HepG2 (cell line): ENCODE measurements around the gene MAPKAPK3. TPM values are rescaled to one million over a fixed set of nuclear protein-coding genes. Genes with fewer than 3 reads are reported as not detected.

ENCODE experiments used
- CBX2 ChIP-seq, 2 experiments: fragments of 200-600 bp in 1 of 2; sonication (generic); formaldehyde crosslinking in 1 of 2; IDR thresholded peaks; 2 replicates each; pipeline versions ENCODE4 v1.7.0 to v1.8.1; 2018 to 2022; ENCODE audit warnings: low read depth in 2 of 2, low read length in 1 of 2, mild to moderate bottlenecking in 1 of 2, missing genetic modification reagents in 1 of 2
- CERS6 ChIP-seq: sonication (generic); formaldehyde crosslinking; IDR thresholded peaks from 2 replicates; pipeline ENCODE4 v1.5.0; 2020; ENCODE audit warnings: missing genetic modification reagents
- DNMT1 ChIP-seq: sonication (generic); formaldehyde crosslinking; IDR thresholded peaks from 2 replicates; pipeline ENCODE4 v1.5.1; 2020; ENCODE audit warnings: mild to moderate bottlenecking, missing genetic modification reagents
- DZIP1 ChIP-seq: sonication (generic); formaldehyde crosslinking; IDR thresholded peaks from 2 replicates; pipeline ENCODE4 v1.5.0; 2020; ENCODE audit warnings: mild to moderate bottlenecking, missing genetic modification reagents
- EED ChIP-seq: sonication (generic); formaldehyde crosslinking; IDR thresholded peaks from 2 replicates; pipeline ENCODE4 v1.5.0; 2020; ENCODE audit warnings: mild to moderate bottlenecking, missing genetic modification reagents
- MAFF ChIP-seq: IDR thresholded peaks from 2 replicates; pipeline ENCODE4 v1.6.1; 2011; ENCODE audit warnings: low read depth, low read length, improper control_type of control experiment
- MXD4 ChIP-seq: IDR thresholded peaks from 2 replicates; pipeline ENCODE4 v1.6.1; 2016; ENCODE audit warnings: mild to moderate bottlenecking, missing biosample characterization, missing genetic modification reagents
- PAWR ChIP-seq: sonication (generic); formaldehyde crosslinking; IDR thresholded peaks from 2 replicates; pipeline ENCODE4 v1.4.0; 2020; ENCODE audit warnings: missing genetic modification reagents, mild to moderate bottlenecking, borderline replicate concordance
- POLR2G ChIP-seq: fragments of 200-400 bp; formaldehyde crosslinking; IDR thresholded peaks from 2 replicates; pipeline ENCODE4 v1.6.1; 2018; ENCODE audit warnings: mild to moderate bottlenecking, low read depth, low read length, moderate library complexity
- RARG ChIP-seq: sonication (generic); formaldehyde crosslinking; IDR thresholded peaks from 2 replicates; pipeline ENCODE4 v1.4.0; 2020; ENCODE audit warnings: low read depth, mild to moderate bottlenecking, missing genetic modification reagents
- RBM22 ChIP-seq: fragments of 200-400 bp; formaldehyde crosslinking; optimal IDR thresholded peaks from 2 replicates; pipeline ENCODE3; 2017; ENCODE audit warnings: mild to moderate bottlenecking, low read length, moderate library complexity
- SP2 ChIP-seq: sonication (generic); formaldehyde crosslinking; IDR thresholded peaks from 2 replicates; pipeline ENCODE4 v1.5.1; 2020; ENCODE audit warnings: mild to moderate bottlenecking, missing genetic modification reagents
- TBX3 ChIP-seq: fragments of 450-650 bp; IDR thresholded peaks from 2 replicates; pipeline ENCODE4 v1.6.1; 2017; ENCODE audit warnings: antibody characterized with exemption, mild to moderate bottlenecking, inconsistent platforms, borderline replicate concordance
- ZBTB10 ChIP-seq: sonication (generic); formaldehyde crosslinking; IDR thresholded peaks from 2 replicates; pipeline ENCODE4 v1.4.0; 2020; ENCODE audit warnings: missing genetic modification reagents, borderline replicate concordance
- ZFP36L2 ChIP-seq: sonication (generic); formaldehyde crosslinking; IDR thresholded peaks from 2 replicates; pipeline ENCODE4 v1.4.0; 2020; ENCODE audit warnings: missing genetic modification reagents
- ZNF160 ChIP-seq: sonication (generic); formaldehyde crosslinking; IDR thresholded peaks from 2 replicates; pipeline ENCODE4 v1.8.0; 2022; ENCODE audit warnings: mild to moderate bottlenecking, inconsistent platforms, missing genetic modification reagents
- ZNF652 ChIP-seq: IDR thresholded peaks from 2 replicates; pipeline ENCODE4 v1.6.1; 2016; ENCODE audit warnings: low read depth, borderline replicate concordance
- ZNF660 ChIP-seq: sonication (generic); formaldehyde crosslinking; IDR thresholded peaks from 2 replicates; pipeline ENCODE4 v1.5.1; 2020; ENCODE audit warnings: mild to moderate bottlenecking, low read depth, missing genetic modification reagents, borderline replicate concordance
- ZNF720 ChIP-seq: sonication (generic); formaldehyde crosslinking; IDR thresholded peaks from 2 replicates; pipeline ENCODE4 v1.4.0; 2020; ENCODE audit warnings: missing genetic modification reagents
- ZNF749 ChIP-seq: sonication (generic); formaldehyde crosslinking; IDR thresholded peaks from 2 replicates; pipeline ENCODE4 v1.8.0; 2022; ENCODE audit warnings: mild to moderate bottlenecking, missing genetic modification reagents, moderate library complexity, borderline replicate concordance
- polyA plus RNA-seq, 8 experiments: library from polyadenylated mRNA; depleted of rRNA in 3 of 8; stranded (reverse) in 7 of 8; unstranded in 1 of 8; fragments of >200 nt; fragmentation: Illumina TruSeq in 4 of 8; extraction: Trizol in 4 of 8; gene quantifications; 2 replicates each; pipeline versions ENCODE4 v1.2.1 to v1.2.3, GENCODE V29; 2011 to 2016; ENCODE audit warnings: low read depth in 4 of 8, missing spikeins in 1 of 8, mixed read lengths in 1 of 8; ENCODE audit not compliant: insufficient read depth in 1 of 8
- total RNA-seq, 5 experiments: library from RNA; depleted of rRNA; stranded (reverse); fragments of >200 nt; fragmentation: Illumina TruSeq; extraction: Trizol; gene quantifications; 2 replicates each; pipeline ENCODE4 v1.2.3, GENCODE V29; 2016; ENCODE audit warnings: low read depth in 1 of 5
- TF ChIP-seq, protein P1 (sequence below): sonication (generic); formaldehyde crosslinking; conservative IDR thresholded peaks from 2 replicates; pipeline ENCODE4 v1.4.0; 2020; ENCODE audit warnings: missing genetic modification reagents

Gene MAPKAPK3
- total and polyA plus RNA-seq, 2 of the 13 experiments (the other 11 are each of a cell fraction or from before 2014, with no cell fraction given) = 39.9 to 41.2 TPM

DNA sequence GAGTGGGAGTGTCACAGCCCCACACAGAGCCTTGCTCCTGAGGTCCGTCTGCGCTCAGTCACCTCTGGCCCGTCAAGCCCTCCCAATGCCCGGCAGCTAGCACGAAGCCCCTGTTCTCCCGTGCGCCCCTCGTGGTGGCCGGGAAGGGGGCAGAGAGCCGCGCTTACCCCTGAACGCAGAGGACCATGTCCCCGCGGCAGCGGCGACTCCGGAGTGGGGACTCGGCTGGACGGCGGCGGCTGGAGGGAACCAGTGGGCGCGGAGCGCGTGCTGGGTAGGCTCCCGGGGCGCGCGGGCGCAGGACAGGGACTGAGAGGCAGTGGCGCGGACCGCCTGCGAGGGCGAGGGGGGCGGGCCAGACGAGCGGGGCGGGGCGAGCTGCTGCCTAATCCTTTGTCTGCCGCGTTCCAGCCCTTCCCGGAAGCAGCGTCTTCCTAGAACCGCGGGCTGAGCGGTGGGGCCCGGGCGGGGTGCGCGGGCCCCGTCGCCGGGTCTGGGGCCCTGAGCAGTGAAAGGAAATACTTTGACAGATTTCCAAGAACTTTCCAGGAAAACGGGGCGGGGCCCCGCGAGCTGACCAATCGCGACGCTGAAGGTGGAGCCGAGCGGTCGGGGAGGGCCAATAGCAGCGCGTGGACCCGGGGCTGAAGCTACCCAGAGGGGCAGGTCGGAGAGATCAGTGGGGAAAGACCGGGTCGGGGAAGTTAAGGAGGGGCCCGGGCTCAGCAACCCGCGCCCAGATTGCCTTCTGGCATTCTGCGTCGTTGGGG is 5.3 kb upstream of the MAPKAPK3 start, which contains the start of gene CISH (continued):
- TF ChIP-seq SP2 (CRISPR knock-in tag) (peak; percentile 70), RARG (CRISPR knock-in tag) (no peak), ZNF749 (CRISPR knock-in tag) (peak; percentile 88), TBX3 (no peak), ZFP36L2 (CRISPR knock-in tag) (0 out of 2 replicates have a peak, but pooled peaks have one; percentile 9), RBM22 (no peak), ZNF720 (no peak), CERS6 (CRISPR knock-in tag) (no peak), MXD4 (peak; percentile 41; the same call in 1 of the 2 replicates), DNMT1 (CRISPR knock-in tag) (no peak), CBX2 (IDR thresholded peaks at IDR 0.05; ENCODE audit: low read depth, low read length) (no peak), CBX2 (CRISPR knock-in tag; IDR thresholded peaks at IDR 0.05; ENCODE audit: low read depth) (0 out of 2 replicates have a peak, but pooled peaks have one; percentile 32), ZNF660 (CRISPR knock-in tag) (no peak), ZNF160 (CRISPR knock-in tag) (peak; percentile 68; the same call in 1 of the 2 replicates), ZBTB10 (CRISPR knock-in tag) (peak; percentile 75; the same call in 1 of the 2 replicates), POLR2G (peak; percentile 53), PAWR (CRISPR knock-in tag) (peak; percentile 83; the same call in 1 of the 2 replicates), DZIP1 (CRISPR knock-in tag) (no peak), MAFF (no peak), ZNF652 (CRISPR knock-in tag) (no peak), EED (CRISPR knock-in tag) (peak; percentile 47; the same call in 1 of the 2 replicates)
- TF ChIP-seq, protein P1, sequence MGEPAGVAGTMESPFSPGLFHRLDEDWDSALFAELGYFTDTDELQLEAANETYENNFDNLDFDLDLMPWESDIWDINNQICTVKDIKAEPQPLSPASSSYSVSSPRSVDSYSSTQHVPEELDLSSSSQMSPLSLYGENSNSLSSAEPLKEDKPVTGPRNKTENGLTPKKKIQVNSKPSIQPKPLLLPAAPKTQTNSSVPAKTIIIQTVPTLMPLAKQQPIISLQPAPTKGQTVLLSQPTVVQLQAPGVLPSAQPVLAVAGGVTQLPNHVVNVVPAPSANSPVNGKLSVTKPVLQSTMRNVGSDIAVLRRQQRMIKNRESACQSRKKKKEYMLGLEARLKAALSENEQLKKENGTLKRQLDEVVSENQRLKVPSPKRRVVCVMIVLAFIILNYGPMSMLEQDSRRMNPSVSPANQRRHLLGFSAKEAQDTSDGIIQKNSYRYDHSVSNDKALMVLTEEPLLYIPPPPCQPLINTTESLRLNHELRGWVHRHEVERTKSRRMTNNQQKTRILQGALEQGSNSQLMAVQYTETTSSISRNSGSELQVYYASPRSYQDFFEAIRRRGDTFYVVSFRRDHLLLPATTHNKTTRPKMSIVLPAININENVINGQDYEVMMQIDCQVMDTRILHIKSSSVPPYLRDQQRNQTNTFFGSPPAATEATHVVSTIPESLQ (CRISPR knock-in tag) = no peak
